ELR (cell line): Measurements from ENCODE around the gene PEDS1.
"Not testable (repeated sequence)": the region's sequence is repeated elsewhere in the genome, so short reads cannot be mapped to it uniquely, and the experiment has no call there.

ENCODE experiments used
- DNase-seq: peaks from one replicate; pipeline ENCODE4 v3.0.0-alpha.2; 2015; ENCODE audit warnings: low read depth

PEDS1 gene

GRCh38 chr20:50153500-50154377 lies at the start of gene PEDS1:
PEDS1 (minus strand) TSS chr20:50153723; CDS start chr20:50153637, 86 bp downstream.
- peak; percentile 95 for DNase-seq

GRCh38 chr20:50202677-50203076 lies 49.2 kb upstream of the PEDS1 start:
- no peak for DNase-seq

- DNase-seq: not testable (repeated sequence)
These were observed 48.2 kb upstream of the PEDS1 start for GRCh38 chr20:50201710-50202109.

- DNase-seq: no peak
These were observed 47.1 kb upstream of the PEDS1 start for GRCh38 chr20:50200482-50201104.

- DNase-seq: no peak
These were observed 46.2 kb upstream of the PEDS1 start for GRCh38 chr20:50199703-50200102.

- DNase-seq: no peak
These were observed 45.2 kb upstream of the PEDS1 start for GRCh38 chr20:50198716-50199115.

- no peak for DNase-seq
These were observed 44.7 kb upstream of the PEDS1 start for GRCh38 chr20:50198180-50198666.

- no peak for DNase-seq
These were observed 44.1 kb upstream of the PEDS1 start for GRCh38 chr20:50197463-50198179.

- no peak for DNase-seq
These were observed 43.4 kb upstream of the PEDS1 start for GRCh38 chr20:50196896-50197295.

- no peak for DNase-seq
These were observed 42.7 kb upstream of the PEDS1 start for GRCh38 chr20:50196248-50196647.

- peak; percentile 27 for DNase-seq
These were observed 42.1 kb upstream of the PEDS1 start for GRCh38 chr20:50195524-50196120.

GRCh38 chr20:50194831-50195523 lies 41.5 kb upstream of the PEDS1 start:
- DNase-seq: peak; percentile 26

- no peak for DNase-seq
These were observed 40.9 kb upstream of the PEDS1 start for GRCh38 chr20:50194422-50194830.

- peak; percentile 43 for DNase-seq
These were observed 40.4 kb upstream of the PEDS1 start for GRCh38 chr20:50193836-50194421.

GRCh38 chr20:50193199-50193835 lies 39.8 kb upstream of the PEDS1 start:
- peak; percentile 83 for DNase-seq

GRCh38 chr20:50192364-50193198 lies 39.1 kb upstream of the PEDS1 start:
- DNase-seq: peak; percentile 98

GRCh38 chr20:50191544-50192363 lies 38.2 kb upstream of the PEDS1 start:
- peak; percentile 71 for DNase-seq

- DNase-seq: peak; percentile 66
These were observed 37.6 kb upstream of the PEDS1 start for GRCh38 chr20:50191065-50191543.
